Panc1 (cell line): ENCODE measurements around the gene YKT6. TPM values are rescaled to one million over a fixed set of nuclear protein-coding genes. Genes with fewer than 3 reads are reported as not detected.

Experiments used
- ATAC-seq: fragments of 200-7000 bp; cut with Tn5 transposase; 2 replicates; pipeline ENCODE4 v1.9.1; 2020; ENCODE audit warnings: mild to moderate bottlenecking, moderate library complexity
- BruUV-seq: library from RNA; stranded (reverse); fragments of 400-500 nt; replicated peaks from 2 replicates; lab custom pipeline; 2021; lab: Mats Ljungman, UMichigan
- CTCF ChIA-PET: fragments of 300-600 bp; sonication (Branson Sonifier 250); formaldehyde crosslinking; loops from one replicate; lab custom pipeline; 2022; ENCODE audit warnings: antibody characterized with exemption; lab: Charles Lee
- POLR2A ChIA-PET: fragments of 300-600 bp; sonication (Branson Sonifier 250); formaldehyde crosslinking; loops from one replicate; lab custom pipeline; 2022; ENCODE audit warnings: antibody characterized with exemption; lab: Charles Lee
- DNase-seq: peaks from one replicate; pipeline ENCODE4 v3.0.0-alpha.2; 2010; ENCODE audit warnings: low read depth, low spot score
- H3K27ac ChIP-seq: 2 replicates; pipeline ENCODE4 v1.5.1; 2011; ENCODE audit warnings: mild to moderate bottlenecking, low read length, inconsistent platforms
- H3K27me3 ChIP-seq: fragments of 200-500 bp; sonication (Bioruptor generic); 2 replicates; pipeline ENCODE4 v1.6.0; 2014; ENCODE audit warnings: low read length, inconsistent platforms; ENCODE audit not compliant: control insufficient read depth, insufficient read depth
- H3K36me3 ChIP-seq: fragments of 200-500 bp; sonication (Bioruptor generic); 2 replicates; pipeline ENCODE4 v1.5.1; 2014; ENCODE audit warnings: inconsistent platforms, mild to moderate bottlenecking, low read length, moderate library complexity; ENCODE audit not compliant: control insufficient read depth, insufficient read depth
- H3K4me1 ChIP-seq: 2 replicates; pipeline ENCODE4 v1.5.1; 2011; ENCODE audit warnings: inconsistent platforms, mild to moderate bottlenecking, low read length, moderate library complexity; ENCODE audit not compliant: control insufficient read depth, insufficient read depth
- H3K4me3 ChIP-seq, 2 experiments: 2 replicates each; pipeline ENCODE4 v1.5.1; 2011 to 2012; ENCODE audit warnings: low read depth in 2 of 2, low read length in 2 of 2, mild to moderate bottlenecking in 2 of 2, inconsistent platforms in 1 of 2, moderate library complexity in 1 of 2
- H3K9me3 ChIP-seq: fragments of 200-500 bp; sonication (Bioruptor generic); 2 replicates; pipeline ENCODE4 v1.5.1; 2014; ENCODE audit warnings: low read depth, mild to moderate bottlenecking, inconsistent platforms, low read length, moderate library complexity; ENCODE audit not compliant: control insufficient read depth, insufficient read depth
- POLR2AphosphoS5 ChIP-seq: IDR thresholded peaks from 2 replicates; pipeline ENCODE4 v1.6.1; 2012; ENCODE audit warnings: mild to moderate bottlenecking, low read depth, low read length, moderate library complexity
- SIN3A ChIP-seq: IDR thresholded peaks from 2 replicates; pipeline ENCODE4 v1.6.1; 2012; ENCODE audit warnings: low read depth, mild to moderate bottlenecking, low read length, moderate library complexity, borderline replicate concordance; ENCODE audit not compliant: insufficient read depth
- TCF7L2 ChIP-seq: IDR thresholded peaks from 2 replicates; pipeline ENCODE4 v1.6.1; 2011; ENCODE audit warnings: mild to moderate bottlenecking, low read depth, low read length, inconsistent platforms
- in situ Hi-C: cut with HindIII; loops from 2 replicates; pipeline ENCODE4 v1.10.0; 2016; ENCODE audit warnings: low sequenced_read_pairs, low pct_unique_long_range_greater_than_20kb
- intact Hi-C: fragments of 100-400 bp; cut with micrococcal nuclease; formaldehyde crosslinking; loops from one replicate; pipeline ENCODE4 v1.10.0; 2022; ENCODE audit not compliant: unreplicated experiment
- total RNA-seq: library from RNA; stranded (reverse); gene quantifications from one replicate; pipeline ENCODE4 v1.2.1, GENCODE V29; 2021; ENCODE audit not compliant: unreplicated experiment
- TF ChIP-seq, protein P1 (sequence below): fragments of 450-650 bp; IDR thresholded peaks from 2 replicates; pipeline ENCODE4 v1.5.1; 2017; ENCODE audit warnings: mild to moderate bottlenecking
- TF ChIP-seq, protein P2 (sequence below), 2 experiments: IDR thresholded peaks; 2 replicates each; pipeline ENCODE4 v1.6.1; 2011 to 2012; ENCODE audit warnings: low read depth in 2 of 2, control low read depth in 1 of 2, low read length in 1 of 2, mild to moderate bottlenecking in 1 of 2, moderate library complexity in 1 of 2; ENCODE audit not compliant: insufficient read depth in 1 of 2

The YKT6 gene
- total RNA-seq, 1 experiment from 2014 or later = 207 TPM

DNA sequence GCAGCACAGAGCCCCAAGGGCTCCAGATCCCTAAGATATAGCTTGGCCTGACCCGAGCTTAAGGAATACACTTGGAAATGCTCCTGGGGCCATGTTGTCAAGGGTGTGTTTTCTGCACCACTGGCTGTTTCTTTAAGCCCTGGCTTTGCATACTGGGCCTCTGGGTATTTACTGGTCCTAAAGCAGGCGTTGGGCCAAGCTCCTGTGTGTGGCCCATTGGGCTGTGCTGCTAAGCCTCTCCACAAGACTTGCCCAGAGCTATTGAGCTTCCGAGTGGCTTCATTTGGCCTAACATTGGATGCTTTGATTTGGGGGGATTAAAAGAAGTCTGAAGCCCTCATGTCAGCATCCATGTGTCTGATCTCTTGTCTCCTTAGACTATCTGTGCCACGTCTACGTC is 5.2 kb downstream of the YKT6 start:
- DNase-seq (no peak), ATAC-seq (no peak)
- POLR2A ChIA-PET = interaction anchor here (0.6 kb wide), 1 partner anchor 262 kb away, joined by 17 read pairs; no protein-coding TSS in a partner anchor
- no peaks in the 10 kb centered on the region for H3K9me3 ChIP-seq
- H3K36me3 ChIP-seq = peaks cover 53% of the 10 kb centered on the region
- in situ Hi-C loops (loop anchor here (25.0 kb wide), 1 partner anchor 131 kb away; the partner anchor contains the start of gene CAMK2B), intact Hi-C loops (no loop called here)
- CTCF ChIA-PET = no interaction called here
- no peaks in the 10 kb centered on the region for H3K27me3 ChIP-seq
- peaks cover 6% of the 10 kb centered on the region for H3K4me1 ChIP-seq
- TF ChIP-seq, protein P1, sequence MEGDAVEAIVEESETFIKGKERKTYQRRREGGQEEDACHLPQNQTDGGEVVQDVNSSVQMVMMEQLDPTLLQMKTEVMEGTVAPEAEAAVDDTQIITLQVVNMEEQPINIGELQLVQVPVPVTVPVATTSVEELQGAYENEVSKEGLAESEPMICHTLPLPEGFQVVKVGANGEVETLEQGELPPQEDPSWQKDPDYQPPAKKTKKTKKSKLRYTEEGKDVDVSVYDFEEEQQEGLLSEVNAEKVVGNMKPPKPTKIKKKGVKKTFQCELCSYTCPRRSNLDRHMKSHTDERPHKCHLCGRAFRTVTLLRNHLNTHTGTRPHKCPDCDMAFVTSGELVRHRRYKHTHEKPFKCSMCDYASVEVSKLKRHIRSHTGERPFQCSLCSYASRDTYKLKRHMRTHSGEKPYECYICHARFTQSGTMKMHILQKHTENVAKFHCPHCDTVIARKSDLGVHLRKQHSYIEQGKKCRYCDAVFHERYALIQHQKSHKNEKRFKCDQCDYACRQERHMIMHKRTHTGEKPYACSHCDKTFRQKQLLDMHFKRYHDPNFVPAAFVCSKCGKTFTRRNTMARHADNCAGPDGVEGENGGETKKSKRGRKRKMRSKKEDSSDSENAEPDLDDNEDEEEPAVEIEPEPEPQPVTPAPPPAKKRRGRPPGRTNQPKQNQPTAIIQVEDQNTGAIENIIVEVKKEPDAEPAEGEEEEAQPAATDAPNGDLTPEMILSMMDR = no peak
- TF ChIP-seq TCF7L2 (no peak), POLR2AphosphoS5 (no peak), SIN3A (no peak)
- TF ChIP-seq, protein P2, sequence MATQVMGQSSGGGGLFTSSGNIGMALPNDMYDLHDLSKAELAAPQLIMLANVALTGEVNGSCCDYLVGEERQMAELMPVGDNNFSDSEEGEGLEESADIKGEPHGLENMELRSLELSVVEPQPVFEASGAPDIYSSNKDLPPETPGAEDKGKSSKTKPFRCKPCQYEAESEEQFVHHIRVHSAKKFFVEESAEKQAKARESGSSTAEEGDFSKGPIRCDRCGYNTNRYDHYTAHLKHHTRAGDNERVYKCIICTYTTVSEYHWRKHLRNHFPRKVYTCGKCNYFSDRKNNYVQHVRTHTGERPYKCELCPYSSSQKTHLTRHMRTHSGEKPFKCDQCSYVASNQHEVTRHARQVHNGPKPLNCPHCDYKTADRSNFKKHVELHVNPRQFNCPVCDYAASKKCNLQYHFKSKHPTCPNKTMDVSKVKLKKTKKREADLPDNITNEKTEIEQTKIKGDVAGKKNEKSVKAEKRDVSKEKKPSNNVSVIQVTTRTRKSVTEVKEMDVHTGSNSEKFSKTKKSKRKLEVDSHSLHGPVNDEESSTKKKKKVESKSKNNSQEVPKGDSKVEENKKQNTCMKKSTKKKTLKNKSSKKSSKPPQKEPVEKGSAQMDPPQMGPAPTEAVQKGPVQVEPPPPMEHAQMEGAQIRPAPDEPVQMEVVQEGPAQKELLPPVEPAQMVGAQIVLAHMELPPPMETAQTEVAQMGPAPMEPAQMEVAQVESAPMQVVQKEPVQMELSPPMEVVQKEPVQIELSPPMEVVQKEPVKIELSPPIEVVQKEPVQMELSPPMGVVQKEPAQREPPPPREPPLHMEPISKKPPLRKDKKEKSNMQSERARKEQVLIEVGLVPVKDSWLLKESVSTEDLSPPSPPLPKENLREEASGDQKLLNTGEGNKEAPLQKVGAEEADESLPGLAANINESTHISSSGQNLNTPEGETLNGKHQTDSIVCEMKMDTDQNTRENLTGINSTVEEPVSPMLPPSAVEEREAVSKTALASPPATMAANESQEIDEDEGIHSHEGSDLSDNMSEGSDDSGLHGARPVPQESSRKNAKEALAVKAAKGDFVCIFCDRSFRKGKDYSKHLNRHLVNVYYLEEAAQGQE (IDR thresholded peaks at IDR 0.05; ENCODE audit: insufficient read depth in 1 of 2, low read depth in 2 of 2, low read length in 1 of 2) = no peak
- H3K27ac ChIP-seq = no peak overlapping the region
- no peak overlapping the region for H3K4me3 ChIP-seq
- BruUV-seq = no TSS peak

DNA sequence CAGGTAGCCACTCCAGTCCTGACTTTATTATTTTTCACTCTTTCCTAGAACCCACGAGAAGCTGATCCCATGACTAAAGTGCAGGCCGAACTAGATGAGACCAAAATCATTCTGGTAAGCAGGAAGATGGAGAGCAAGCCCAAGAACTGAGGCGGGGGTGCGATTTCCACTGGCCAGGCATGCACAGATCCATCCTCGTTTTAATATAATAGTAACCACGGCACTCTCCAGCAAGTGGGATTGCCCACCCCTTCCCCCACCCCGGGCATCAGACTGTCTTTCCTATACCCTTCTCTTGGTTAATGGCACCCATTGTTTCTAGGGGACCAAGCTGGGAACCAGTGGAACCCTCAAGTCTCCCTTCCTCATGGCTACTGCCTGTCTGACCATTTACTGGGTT is 7.3 kb downstream of the YKT6 start:
- H3K27ac ChIP-seq = no peak overlapping the region
- H3K36me3 ChIP-seq = peaks cover 56% of the 10 kb centered on the region
- CTCF ChIA-PET = interaction anchor here (0.6 kb wide), 1 partner anchor 15 kb away, joined by 3 read pairs; no protein-coding TSS in a partner anchor
- POLR2A ChIA-PET = interaction anchor here (0.7 kb wide), 1 partner anchor 201 kb away, joined by 4 read pairs; no protein-coding TSS in a partner anchor
- no peaks in the 10 kb centered on the region for H3K4me1 ChIP-seq
- TF ChIP-seq TCF7L2 (no peak), SIN3A (no peak), POLR2AphosphoS5 (no peak)
- TF ChIP-seq, protein P2 (IDR thresholded peaks at IDR 0.05; ENCODE audit: insufficient read depth in 1 of 2, low read depth in 2 of 2, low read length in 1 of 2) = no peak
- TF ChIP-seq, protein P1 = no peak
- no peaks in the 10 kb centered on the region for H3K9me3 ChIP-seq
- BruUV-seq = no TSS peak
- no peaks in the 10 kb centered on the region for H3K27me3 ChIP-seq
- in situ Hi-C loops (loop anchor here (25.0 kb wide), 1 partner anchor 129 kb away; the partner anchor contains the start of gene CAMK2B), intact Hi-C loops (no loop called here)
- DNase-seq (no peak), ATAC-seq (no peak)
- no peak overlapping the region for H3K4me3 ChIP-seq
